ENCODE results near the gene RABL3.
"Not testable (repeated sequence)": the region's sequence is repeated elsewhere in the genome, so short reads cannot be mapped to it uniquely, and the experiment has no call there.

RABL3 gene

GRCh38 chr3:120742198-120742848 lies at the start of gene RABL3, which contains the start of gene GTF2E1:
TSS of gene RABL3 (minus strand) at chr3:120742516. CDS start at chr3:120742507, 9 bp downstream.
TSS of gene GTF2E1 (plus strand) at chr3:120742744. CDS start at chr3:120750553, 7,809 bp downstream.
- DNase-seq (ENCODE audit: low spot score): peak; percentile 97

- no peak for DNase-seq (ENCODE audit: low spot score)
Measured at GRCh38 chr3:120791913-120792312, 49.6 kb upstream of the RABL3 start.

- DNase-seq (ENCODE audit: low spot score): no peak
Measured at GRCh38 chr3:120791010-120791409, 48.7 kb upstream of the RABL3 start.

GRCh38 chr3:120785832-120786231 lies 43.5 kb upstream of the RABL3 start:
- DNase-seq (ENCODE audit: low spot score): not testable (repeated sequence)

GRCh38 chr3:120780977-120781376 lies 38.7 kb upstream of the RABL3 start:
- DNase-seq (ENCODE audit: low spot score): no peak

GRCh38 chr3:120778776-120779175 lies 36.5 kb upstream of the RABL3 start:
- DNase-seq (ENCODE audit: low spot score): no peak

GRCh38 chr3:120775411-120775810 lies 33.1 kb upstream of the RABL3 start:
- no peak for DNase-seq (ENCODE audit: low spot score)

GRCh38 chr3:120773932-120774331 lies 31.6 kb upstream of the RABL3 start:
- no peak for DNase-seq (ENCODE audit: low spot score)

- no peak for DNase-seq (ENCODE audit: low spot score)
Measured at GRCh38 chr3:120772081-120772480, 29.8 kb upstream of the RABL3 start.

- DNase-seq (ENCODE audit: low spot score): no peak
Measured at GRCh38 chr3:120770891-120771290, 28.6 kb upstream of the RABL3 start.

GRCh38 chr3:120769436-120769835 lies 27.1 kb upstream of the RABL3 start:
- no peak for DNase-seq (ENCODE audit: low spot score)

GRCh38 chr3:120767106-120767505 lies 24.8 kb upstream of the RABL3 start:
- DNase-seq (ENCODE audit: low spot score): no peak

- no peak for DNase-seq (ENCODE audit: low spot score)
Measured at GRCh38 chr3:120766576-120766975, 24.3 kb upstream of the RABL3 start.

- DNase-seq (ENCODE audit: low spot score): no peak
Measured at GRCh38 chr3:120765830-120766493, 23.6 kb upstream of the RABL3 start.

GRCh38 chr3:120764206-120764605 lies 21.9 kb upstream of the RABL3 start:
- DNase-seq (ENCODE audit: low spot score): no peak

- DNase-seq (ENCODE audit: low spot score): no peak
Measured at GRCh38 chr3:120763601-120764000, 21.3 kb upstream of the RABL3 start.

GRCh38 chr3:120762615-120763014 lies 20.3 kb upstream of the RABL3 start:
- no peak for DNase-seq (ENCODE audit: low spot score)

- DNase-seq (ENCODE audit: low spot score): not testable (repeated sequence)
Measured at GRCh38 chr3:120758551-120758950, 16.2 kb upstream of the RABL3 start.

- no peak for DNase-seq (ENCODE audit: low spot score)
Measured at GRCh38 chr3:120756061-120756460, 13.7 kb upstream of the RABL3 start.

GRCh38 chr3:120753810-120754209 lies 11.5 kb upstream of the RABL3 start:
- DNase-seq (ENCODE audit: low spot score): no peak

GRCh38 chr3:120752865-120753264 lies 10.5 kb upstream of the RABL3 start:
- DNase-seq (ENCODE audit: low spot score): no peak

GRCh38 chr3:120752230-120752629 lies 9.9 kb upstream of the RABL3 start:
- no peak for DNase-seq (ENCODE audit: low spot score)

GRCh38 chr3:120749843-120750242 lies 7.5 kb upstream of the RABL3 start:
- no peak for DNase-seq (ENCODE audit: low spot score)

- no peak for DNase-seq (ENCODE audit: low spot score)
Measured at GRCh38 chr3:120745466-120745865, 3.1 kb upstream of the RABL3 start.
